Activated CD4-positive, CD25-positive, alpha-beta regulatory T cell treated with anti-CD3 and anti-CD28 coated beads, Interleukin-2, amount 50 U/mL, for 24 hours (primary cell): ENCODE measurements around the gene MBLAC2.

Experiments
- ATAC-seq, 2 donors: fragments of 150-1000 bp; cut with Tn5 transposase; one replicate each; pipeline ENCODE4 v1.10.0; 2021; ENCODE audit warnings: mild to moderate bottlenecking in 1 of 2, moderate library complexity in 1 of 2

MBLAC2 gene

GRCh38 chr5:90474235-90475107 lies at the start of gene MBLAC2, which contains the start of gene POLR3G:
TSS of gene MBLAC2 (minus strand) at chr5:90474771. CDS start at chr5:90474292, 479 bp downstream.
TSS of gene POLR3G (plus strand) at chr5:90474864. CDS start at chr5:90485568, 10,704 bp downstream.
- peak; percentile 87 to 88 for ATAC-seq

- ATAC-seq = no peak
These were observed 44.5 kb upstream of the MBLAC2 start for GRCh38 chr5:90519081-90519480.

GRCh38 chr5:90518661-90519060 lies 44.1 kb upstream of the MBLAC2 start:
- ATAC-seq = no peak

GRCh38 chr5:90514520-90514919 lies 39.9 kb upstream of the MBLAC2 start:
- no peak for ATAC-seq

- no peak for ATAC-seq
These were observed 35.9 kb upstream of the MBLAC2 start for GRCh38 chr5:90510438-90510837.

- no peak for ATAC-seq
These were observed 31.6 kb upstream of the MBLAC2 start for GRCh38 chr5:90506221-90506620.

GRCh38 chr5:90504743-90505142 lies 30.2 kb upstream of the MBLAC2 start:
- ATAC-seq = no peak

- no peak for ATAC-seq
These were observed 29.0 kb upstream of the MBLAC2 start for GRCh38 chr5:90503596-90503995.

GRCh38 chr5:90495146-90495545 lies 20.6 kb upstream of the MBLAC2 start:
- no peak for ATAC-seq

- no peak for ATAC-seq
These were observed 19.5 kb upstream of the MBLAC2 start for GRCh38 chr5:90494043-90494442.

GRCh38 chr5:90488791-90489190 lies 14.2 kb upstream of the MBLAC2 start:
- ATAC-seq = no peak

- no peak for ATAC-seq
These were observed 10.0 kb upstream of the MBLAC2 start for GRCh38 chr5:90484540-90484939.

GRCh38 chr5:90483206-90483605 lies 8.6 kb upstream of the MBLAC2 start:
- ATAC-seq = no peak

GRCh38 chr5:90480699-90481098 lies 6.1 kb upstream of the MBLAC2 start:
- no peak for ATAC-seq

GRCh38 chr5:90479611-90480385 lies 5.2 kb upstream of the MBLAC2 start:
- no peak for ATAC-seq

GRCh38 chr5:90477621-90478215 lies 3.1 kb upstream of the MBLAC2 start:
- ATAC-seq = no peak

- ATAC-seq = no peak
These were observed 2.5 kb upstream of the MBLAC2 start for GRCh38 chr5:90477073-90477472.

GRCh38 chr5:90476391-90476790 lies 1.8 kb upstream of the MBLAC2 start:
- no peak for ATAC-seq

- no peak for ATAC-seq
These were observed 937 bp upstream of the MBLAC2 start for GRCh38 chr5:90475436-90475980.

- ATAC-seq = peak in 1 of 2 donors; percentile 1
These were observed 956 bp downstream of the MBLAC2 start for GRCh38 chr5:90473396-90474234.

- no peak for ATAC-seq
These were observed 1.7 kb downstream of the MBLAC2 start for GRCh38 chr5:90472783-90473395.

- no peak for ATAC-seq
These were observed 13.3 kb downstream of the MBLAC2 start for GRCh38 chr5:90461288-90461687.
